GM12892 (cell line): ENCODE measurements around the gene L1TD1.
"Not testable (repeated sequence)": the region's sequence is repeated elsewhere in the genome, so short reads cannot be mapped to it uniquely, and the experiment has no call there.

Source experiments
- DNase-seq: peaks from one replicate; pipeline ENCODE4 v3.0.0; 2011; ENCODE audit not compliant: insufficient read length
- FAIRE-seq: peaks from 2 replicates; lab custom pipeline; 2011; peaks lifted over from hg19 to GRCh38; lab: Jason Lieb, UNC
- POLR2A ChIP-seq: IDR thresholded peaks from 2 replicates; pipeline ENCODE4 v1.6.1; 2011; ENCODE audit warnings: low read depth, low read length, control low read depth
- POLR2AphosphoS5 ChIP-seq: IDR thresholded peaks from 2 replicates; pipeline ENCODE4 v1.6.1; 2011; ENCODE audit warnings: low read depth, low read length, control low read depth
- TAF1 ChIP-seq: IDR thresholded peaks from 2 replicates; pipeline ENCODE4 v1.6.1; 2011; ENCODE audit warnings: low read depth, mild to moderate bottlenecking, control low read depth, low read length, borderline replicate concordance

L1TD1 gene

GRCh38 chr1:62208087-62208486 is 13.4 kb downstream of the L1TD1 start:
- FAIRE-seq (no peak), DNase-seq (no peak)

GRCh38 chr1:62208970-62209369 is 14.3 kb downstream of the L1TD1 start:
- FAIRE-seq = no peak
- TF ChIP-seq TAF1 (no peak), POLR2AphosphoS5 (no peak), POLR2A (no peak)
- DNase-seq = no peak

More at GRCh38 chr1:62208087-62208486, 13.4 kb downstream of the L1TD1 start:
- TF ChIP-seq TAF1 (no peak), POLR2A (no peak), POLR2AphosphoS5 (no peak)

GRCh38 chr1:62209931-62210595 is 15.4 kb downstream of the L1TD1 start:
- FAIRE-seq (no peak), DNase-seq (no peak)
- TF ChIP-seq POLR2A (no peak), TAF1 (no peak), POLR2AphosphoS5 (no peak)

GRCh38 chr1:62210960-62211359 is 16.3 kb downstream of the L1TD1 start:
- FAIRE-seq (no peak), DNase-seq (no peak)
- no peak for TF ChIP-seq TAF1
- TF ChIP-seq POLR2AphosphoS5 = no peak
- TF ChIP-seq POLR2A = no peak

- no peak for TF ChIP-seq POLR2AphosphoS5
- TF ChIP-seq TAF1 = no peak
- TF ChIP-seq POLR2A = no peak
- DNase-seq = no peak
- FAIRE-seq = no peak
These were observed 17.8 kb downstream of the L1TD1 start for GRCh38 chr1:62212411-62212810.

- DNase-seq = no peak
- no peak for FAIRE-seq
- no peak for TF ChIP-seq POLR2A
- TF ChIP-seq TAF1 = no peak
- no peak for TF ChIP-seq POLR2AphosphoS5
These were observed 18.6 kb downstream of the L1TD1 start for GRCh38 chr1:62213075-62213914.

GRCh38 chr1:62218604-62219003 is 24.0 kb downstream of the L1TD1 start:
- TF ChIP-seq TAF1 = no peak
- no peak for TF ChIP-seq POLR2AphosphoS5
- no peak for TF ChIP-seq POLR2A
- FAIRE-seq = no peak
- no peak for DNase-seq

GRCh38 chr1:62220456-62220855 is 25.8 kb downstream of the L1TD1 start:
- FAIRE-seq, DNase-seq: not testable (repeated sequence)

- FAIRE-seq (no peak), DNase-seq (no peak)
- TF ChIP-seq TAF1 (no peak), POLR2AphosphoS5 (no peak), POLR2A (no peak)
These were observed 26.5 kb downstream of the L1TD1 start for GRCh38 chr1:62221171-62221570.

GRCh38 chr1:62222321-62222720 is 27.7 kb downstream of the L1TD1 start:
- no peak for TF ChIP-seq POLR2AphosphoS5
- no peak for TF ChIP-seq POLR2A
- TF ChIP-seq TAF1 = no peak
- FAIRE-seq = no peak
- no peak for DNase-seq

GRCh38 chr1:62224182-62224581 is 29.5 kb downstream of the L1TD1 start:
- DNase-seq (no peak), FAIRE-seq (no peak)
- TF ChIP-seq POLR2A (no peak), TAF1 (no peak), POLR2AphosphoS5 (no peak)

- TF ChIP-seq POLR2AphosphoS5 = no peak
- no peak for TF ChIP-seq POLR2A
- TF ChIP-seq TAF1 = no peak
- FAIRE-seq = no peak
These were observed 32.8 kb downstream of the L1TD1 start for GRCh38 chr1:62227496-62227895.

More at GRCh38 chr1:62227496-62227895, 32.8 kb downstream of the L1TD1 start:
- DNase-seq = no peak
